Mesothelial cell of epicardium (in vitro differentiated cells): ENCODE results near the gene KCNH1. TPM values are rescaled to one million over a fixed set of nuclear protein-coding genes. Genes with fewer than 3 reads are reported as not detected.

Experiments used
- DNase-seq, 2 experiments: peaks; one replicate each; pipeline ENCODE4 v3.0.0; 2021; ENCODE audit warnings: low spot score in 2 of 2; ENCODE audit not compliant: unreplicated experiment in 2 of 2
- H3K27ac Mint-ChIP-seq: 2 replicates; pipeline ENCODE4 v1.8.0; 2021; ENCODE audit warnings: mixed read lengths
- H3K27me3 Mint-ChIP-seq: 2 replicates; pipeline ENCODE4 v1.8.0; 2021; ENCODE audit warnings: low read depth, mixed read lengths
- H3K36me3 Mint-ChIP-seq: 2 replicates; pipeline ENCODE4 v1.8.0; 2021; ENCODE audit warnings: mixed read lengths
- H3K4me1 Mint-ChIP-seq: 2 replicates; pipeline ENCODE4 v1.8.0; 2021; ENCODE audit warnings: mixed read lengths
- H3K4me3 Mint-ChIP-seq: 2 replicates; pipeline ENCODE4 v1.8.0; 2021; ENCODE audit warnings: mild to moderate bottlenecking, moderate library complexity, mixed read lengths
- H3K9me3 Mint-ChIP-seq: 2 replicates; pipeline ENCODE4 v1.8.0; 2021; ENCODE audit warnings: mixed read lengths
- CTCF ChIP-seq: fragments of 200-600 bp; sonication (generic); IDR thresholded peaks from one replicate; pipeline ENCODE4 v1.5.0; 2021; ENCODE audit warnings: antibody characterized with exemption; ENCODE audit not compliant: unreplicated experiment
- total RNA-seq: library from RNA; stranded (reverse); gene quantifications from 3 replicates; pipeline ENCODE4 v1.2.1, GENCODE V29; 2021

KCNH1 gene
- total RNA-seq, 1 donor from 2014 or later = 0.34 TPM

DNA sequence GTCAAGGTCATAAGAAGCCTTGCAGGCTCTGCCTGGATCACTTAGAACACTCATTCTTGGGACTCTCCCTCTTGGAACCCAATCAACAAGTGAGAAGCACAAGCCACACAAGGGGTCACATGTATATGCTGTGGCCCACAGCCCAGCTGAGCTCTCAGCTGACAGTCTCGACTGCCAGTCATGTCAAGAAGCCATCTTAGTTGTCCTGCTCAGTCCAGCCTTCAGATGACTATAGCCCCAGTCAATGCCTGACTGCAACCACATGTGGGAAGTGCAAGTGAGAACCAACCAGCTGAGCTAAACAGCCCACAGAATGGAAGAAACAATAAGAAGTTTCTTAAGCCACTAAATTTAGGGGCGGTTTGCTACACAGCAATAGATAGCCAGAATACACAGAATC, 356.0 kb downstream of the KCNH1 start:
- Mint-ChIP-seq H3K4me3 (no peak overlapping the region), H3K36me3 (no peaks in the 10 kb centered on the region), H3K4me1 (no peaks in the 10 kb centered on the region), H3K9me3 (no peaks in the 10 kb centered on the region), H3K27me3 (peaks cover 29% of the 10 kb centered on the region), H3K27ac (no peak overlapping the region)
- DNase-seq = no peak
- TF ChIP-seq CTCF = no peak

GRCh38 chr1:210776712-210777111, 357.2 kb downstream of the KCNH1 start:
- no peaks in the 10 kb centered on the region for H3K9me3 Mint-ChIP-seq
- H3K36me3 Mint-ChIP-seq = no peaks in the 10 kb centered on the region
- no peak for TF ChIP-seq CTCF
- no peak for DNase-seq
- H3K27ac Mint-ChIP-seq = no peak overlapping the region
- no peaks in the 10 kb centered on the region for H3K4me1 Mint-ChIP-seq
- H3K27me3 Mint-ChIP-seq = peaks cover 30% of the 10 kb centered on the region
- no peak overlapping the region for H3K4me3 Mint-ChIP-seq

GRCh38 chr1:210775289-210775688, 358.7 kb downstream of the KCNH1 start:
- Mint-ChIP-seq H3K4me1 (no peaks in the 10 kb centered on the region), H3K27me3 (peaks cover 28% of the 10 kb centered on the region), H3K27ac (no peak overlapping the region), H3K9me3 (no peaks in the 10 kb centered on the region), H3K4me3 (no peak overlapping the region), H3K36me3 (no peaks in the 10 kb centered on the region)
- no peak for TF ChIP-seq CTCF
- no peak for DNase-seq

DNA sequence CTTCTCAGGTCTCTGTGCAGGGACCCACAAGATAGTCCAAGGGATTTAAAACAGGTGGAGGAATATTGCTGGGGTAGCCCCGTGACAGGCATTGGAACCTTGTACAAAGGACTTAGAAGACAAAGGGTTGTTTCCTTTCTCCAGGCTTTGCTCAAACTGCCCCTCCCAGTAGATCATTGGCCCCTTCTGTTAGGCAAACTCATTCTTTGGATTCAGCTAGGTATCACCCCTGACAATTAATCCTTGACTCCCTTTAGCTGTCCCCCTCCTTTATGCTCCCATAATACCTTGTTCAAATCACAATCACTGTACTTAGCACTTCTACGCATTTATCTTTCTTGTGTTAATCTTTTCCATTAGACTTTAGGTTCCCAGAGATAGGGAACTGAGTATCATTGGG, 360.5 kb downstream of the KCNH1 start:
- Mint-ChIP-seq H3K27ac (no peak overlapping the region), H3K4me1 (no peaks in the 10 kb centered on the region), H3K9me3 (no peaks in the 10 kb centered on the region), H3K4me3 (no peak overlapping the region), H3K36me3 (no peaks in the 10 kb centered on the region), H3K27me3 (peaks cover 30% of the 10 kb centered on the region)
- no peak for TF ChIP-seq CTCF
- no peak for DNase-seq

- no peak overlapping the region for H3K4me3 Mint-ChIP-seq
- DNase-seq = no peak
- no peaks in the 10 kb centered on the region for H3K9me3 Mint-ChIP-seq
- peaks cover 29% of the 10 kb centered on the region for H3K27me3 Mint-ChIP-seq
- H3K27ac Mint-ChIP-seq = no peak overlapping the region
- no peak for TF ChIP-seq CTCF
- H3K36me3 Mint-ChIP-seq = no peaks in the 10 kb centered on the region
- no peaks in the 10 kb centered on the region for H3K4me1 Mint-ChIP-seq
Measured at GRCh38 chr1:210771131-210771530, 362.8 kb downstream of the KCNH1 start.

DNA sequence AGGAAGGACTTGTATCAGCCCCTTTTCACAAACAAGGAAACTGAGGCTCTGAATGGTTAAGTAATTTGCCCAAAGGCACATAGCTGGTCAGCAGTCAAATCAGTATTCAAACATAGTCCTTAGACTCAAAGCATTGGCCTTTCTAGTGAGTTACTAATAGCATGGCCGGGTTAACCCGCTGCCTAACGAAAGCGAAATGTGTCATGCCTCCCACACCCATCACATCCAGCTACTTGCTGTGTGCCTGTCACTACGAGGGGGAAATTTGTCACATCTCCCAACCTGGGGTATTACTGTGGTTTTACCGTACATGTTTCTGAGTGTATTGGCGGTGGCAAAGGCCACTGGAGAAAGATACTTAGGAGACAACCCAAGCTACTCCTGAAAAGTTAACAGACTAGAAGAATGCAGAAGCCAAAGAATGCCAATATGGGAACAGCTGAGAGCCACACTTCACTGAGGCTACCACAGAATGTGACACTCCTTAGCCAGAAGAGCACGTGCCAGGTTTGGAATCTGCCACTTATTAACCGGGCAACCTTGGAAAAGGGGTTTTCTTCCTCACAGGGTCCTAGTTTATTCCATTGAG, 363.5 kb downstream of the KCNH1 start:
- H3K27me3 Mint-ChIP-seq = peaks cover 28% of the 10 kb centered on the region
- no peak for DNase-seq
- H3K9me3 Mint-ChIP-seq = no peaks in the 10 kb centered on the region
- no peak for TF ChIP-seq CTCF
- no peaks in the 10 kb centered on the region for H3K4me1 Mint-ChIP-seq
- no peaks in the 10 kb centered on the region for H3K36me3 Mint-ChIP-seq
- no peak overlapping the region for H3K4me3 Mint-ChIP-seq
- no peak overlapping the region for H3K27ac Mint-ChIP-seq
